ENCODE data around the gene DAGLA.
A peak's percentile ranks its signal among the peaks of the same experiment; 100 is the strongest.

DAGLA gene

GRCh38 chr11:61768376-61769076 is 88.3 kb downstream of the DAGLA start:
- DNase-seq, result no peak

DNA sequence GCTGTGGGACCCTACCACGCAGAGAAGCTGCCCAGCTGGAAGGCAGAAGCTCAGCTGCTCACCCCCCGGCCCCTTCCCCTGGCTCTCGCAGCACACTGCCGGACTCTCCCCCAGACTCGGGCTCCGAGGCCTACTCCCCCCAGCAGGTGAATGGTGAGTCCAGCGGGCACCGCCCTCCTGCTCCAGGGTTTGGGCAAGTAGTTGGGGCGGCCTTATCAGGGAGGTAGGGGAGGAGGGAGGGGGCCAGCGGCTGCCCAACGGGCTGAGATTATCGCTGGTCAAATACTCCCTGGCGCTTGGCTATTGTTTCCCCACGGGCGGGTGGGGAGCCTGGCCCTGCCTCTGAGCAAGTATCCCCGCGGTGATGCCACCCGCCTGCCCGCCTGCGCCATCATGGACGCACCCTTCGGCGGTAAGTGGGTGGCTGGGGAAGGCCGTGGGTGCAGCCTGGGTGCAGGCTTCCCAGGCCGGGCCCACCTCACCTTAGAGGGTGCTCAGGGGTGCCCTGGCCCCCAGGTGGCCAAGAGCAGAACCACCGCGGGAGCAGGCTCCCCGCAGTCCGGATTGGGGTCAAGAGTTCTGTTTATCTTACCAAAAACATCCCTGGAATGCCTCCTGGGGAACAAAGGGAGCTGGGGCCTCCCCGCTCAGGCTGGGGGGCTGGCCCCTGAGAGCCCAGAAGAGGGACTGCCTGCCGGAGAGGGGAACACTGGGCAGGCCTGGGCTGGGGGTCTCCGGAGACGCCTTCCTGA is 89.2 kb downstream of the DAGLA start:
- peak; percentile 91 for DNase-seq

GRCh38 chr11:61769946-61770683 is 89.9 kb downstream of the DAGLA start:
- DNase-seq, result peak; percentile 69

GRCh38 chr11:61771195-61771894 is 91.2 kb downstream of the DAGLA start:
- peak; percentile 67 for DNase-seq

- peak; percentile 89 for DNase-seq
Measured at GRCh38 chr11:61771985-61772455, 91.8 kb downstream of the DAGLA start.

GRCh38 chr11:61773356-61773755 is 93.2 kb downstream of the DAGLA start:
- no peak for DNase-seq

GRCh38 chr11:61773809-61774208 is 93.6 kb downstream of the DAGLA start:
- no peak for DNase-seq

- no peak for DNase-seq
Measured at GRCh38 chr11:61774411-61774810, 94.2 kb downstream of the DAGLA start.

- DNase-seq, result no peak
Measured at GRCh38 chr11:61775106-61775505, 94.9 kb downstream of the DAGLA start.

DNA sequence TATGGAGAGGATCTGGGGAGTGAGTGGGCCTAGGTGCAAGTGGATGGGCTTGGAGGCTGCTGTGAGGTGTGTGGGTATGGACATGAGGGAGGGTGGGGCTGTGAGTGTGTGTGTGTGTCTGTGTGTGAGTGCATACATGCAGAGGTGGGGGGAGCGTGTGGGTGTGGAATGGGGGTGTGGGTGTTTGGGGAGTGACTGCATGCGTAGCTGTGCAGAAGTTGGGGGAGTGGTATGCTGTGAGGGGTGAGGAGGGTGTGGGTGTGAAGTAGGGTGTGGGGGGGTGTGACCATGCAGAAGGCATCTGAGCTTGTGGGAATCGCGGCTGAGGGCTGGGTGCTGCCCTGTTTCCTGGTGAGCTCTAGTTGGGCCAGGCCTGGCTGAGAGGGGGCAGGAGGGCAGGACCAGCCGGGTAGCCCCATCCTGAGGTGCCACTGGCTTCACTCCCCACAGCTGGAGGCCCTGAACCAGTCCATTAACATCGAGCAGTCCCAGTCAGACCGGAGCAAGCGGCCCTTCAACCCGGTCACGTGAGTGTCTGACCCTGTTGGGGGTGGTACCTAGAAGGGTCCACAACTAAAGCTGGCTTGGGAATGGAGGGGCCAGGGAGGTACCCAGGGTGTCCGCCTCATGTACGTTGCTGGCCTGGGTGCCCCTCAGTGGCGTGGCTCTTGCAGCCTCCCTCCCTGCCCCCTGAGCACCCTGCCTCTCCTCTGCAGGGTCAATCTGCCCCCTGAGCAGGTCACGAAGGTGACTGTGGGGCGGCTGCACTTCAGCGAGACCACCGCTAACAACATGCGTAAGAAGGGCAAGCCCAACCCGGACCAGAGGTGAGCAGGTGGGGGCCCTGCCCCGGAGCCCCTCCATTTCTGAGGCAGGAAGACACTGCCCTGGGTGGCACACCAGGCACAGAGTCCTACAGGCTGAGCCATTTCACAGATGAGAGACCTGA is 95.7 kb downstream of the DAGLA start:
- DNase-seq, result peak; percentile 62

GRCh38 chr11:61776561-61777075 is 96.4 kb downstream of the DAGLA start:
- no peak for DNase-seq

- DNase-seq, result no peak
Measured at GRCh38 chr11:61777234-61778090, 97.3 kb downstream of the DAGLA start.

- no peak for DNase-seq
Measured at GRCh38 chr11:61778357-61778886, 98.2 kb downstream of the DAGLA start.

- no peak for DNase-seq
Measured at GRCh38 chr11:61778920-61779650, 98.9 kb downstream of the DAGLA start.

DNA sequence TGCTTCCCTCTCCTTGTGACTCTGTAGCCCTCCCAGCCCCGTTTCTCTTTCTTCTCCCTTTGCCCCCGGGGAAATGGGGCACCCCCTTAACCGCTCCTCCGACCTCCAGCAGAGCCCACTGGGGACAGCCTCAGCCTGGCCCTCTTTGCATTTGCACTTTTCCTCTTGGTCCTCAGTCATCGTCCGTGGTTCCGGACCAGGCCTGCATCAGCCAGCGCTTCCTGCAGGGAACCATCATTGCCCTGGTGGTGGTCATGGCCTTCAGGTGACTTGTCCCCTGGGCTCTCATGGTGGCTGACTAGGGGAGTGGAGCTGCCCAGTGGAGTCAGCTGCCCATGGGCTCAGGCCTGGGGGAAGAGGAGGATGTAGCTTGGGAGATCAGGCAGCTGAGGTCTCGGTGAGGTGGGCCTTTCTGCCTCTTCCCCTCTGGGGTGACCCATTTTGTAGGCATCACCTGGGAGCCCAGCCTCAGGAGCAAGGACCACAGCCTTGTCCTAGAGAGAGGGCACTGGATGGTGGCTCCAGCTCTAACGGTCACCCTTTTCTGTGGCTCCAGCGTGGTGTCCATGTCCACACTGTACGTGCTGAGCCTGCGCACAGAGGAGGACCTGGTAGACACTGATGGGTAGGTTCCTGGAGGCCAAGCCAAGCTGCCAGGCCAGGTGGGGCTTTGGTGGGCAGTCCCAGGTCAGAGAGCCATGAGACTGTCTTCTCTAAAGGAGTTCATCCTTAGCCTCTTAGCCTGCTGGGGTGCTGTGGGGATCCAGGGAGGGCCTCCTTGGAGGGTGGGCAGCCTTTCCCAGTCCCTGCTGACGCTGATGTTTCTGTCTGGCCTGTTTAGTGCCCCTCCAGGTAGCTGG is 99.7 kb downstream of the DAGLA start:
- DNase-seq, result no peak

DNA sequence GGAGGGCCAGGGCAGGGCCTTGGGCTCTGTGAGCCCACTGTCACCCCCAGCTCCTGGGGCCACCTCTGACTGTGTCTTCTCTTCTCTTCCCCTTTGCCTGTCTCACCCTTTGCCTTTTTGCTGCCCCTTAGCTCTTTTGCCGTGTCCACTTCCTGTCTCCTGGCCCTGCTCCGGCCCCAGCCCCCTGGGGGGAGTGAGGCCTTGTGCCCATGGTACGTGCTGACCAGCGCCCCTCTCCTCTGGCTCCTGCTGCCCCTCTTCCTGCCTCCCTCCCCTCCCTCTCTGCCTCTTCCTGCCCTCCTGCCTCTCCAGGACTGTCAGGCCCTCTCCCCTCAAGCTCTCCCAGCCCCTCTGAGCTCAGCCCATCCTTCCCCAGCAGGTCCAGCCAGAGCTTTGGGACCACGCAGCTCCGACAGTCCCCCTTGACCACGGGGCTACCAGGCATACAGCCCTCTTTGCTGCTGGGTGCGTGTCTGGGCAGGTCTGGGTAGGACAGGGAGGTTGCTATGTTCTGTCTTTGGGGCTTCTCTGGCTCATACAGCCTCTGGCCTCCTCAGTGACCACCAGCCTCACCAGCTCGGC is 100.5 kb downstream of the DAGLA start:
- DNase-seq, result no peak

- DNase-seq, result no peak
Measured at GRCh38 chr11:61781585-61781984, 101.4 kb downstream of the DAGLA start.

DNA sequence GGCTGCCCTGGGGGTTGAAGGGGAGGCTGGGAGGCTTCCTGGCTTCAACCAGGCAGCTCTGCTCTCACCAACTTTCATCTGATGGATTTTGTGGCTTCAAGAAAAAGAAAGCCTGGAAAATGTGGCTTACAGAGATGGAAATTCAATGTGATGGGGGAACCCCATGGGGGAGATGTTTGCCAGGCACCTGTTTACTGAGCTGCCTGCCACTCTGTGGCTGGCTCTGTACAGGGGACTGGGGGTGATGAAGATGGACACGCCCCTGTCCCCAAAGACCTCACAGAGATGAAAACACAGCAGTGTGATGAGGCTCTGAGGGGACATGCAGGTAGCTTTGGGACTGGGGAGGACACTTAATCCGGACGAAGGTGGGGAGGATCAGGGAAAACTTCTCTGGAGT is 102.1 kb downstream of the DAGLA start:
- no peak for DNase-seq
